Measurements from ENCODE around the gene APLP2. TPM values are rescaled to one million over a fixed set of nuclear protein-coding genes. Genes with fewer than 3 reads are reported as not detected.

APLP2 gene
- polyA plus RNA-seq, 1 donor from 2014 or later = 226 TPM

- Histone ChIP-seq H3K36me3 (ENCODE audit: insufficient read depth, low read length) (no peaks in the 10 kb centered on the region), H4K20me1 (ENCODE audit: insufficient read depth) (no peaks in the 10 kb centered on the region), H3K4me2 (ENCODE audit: low read length) (no peak overlapping the region), H3K27me3 (ENCODE audit: insufficient read depth, low read depth, low read length) (no peaks in the 10 kb centered on the region), H3K9me3 (ENCODE audit: low read length) (no peaks in the 10 kb centered on the region), H3F3A (ENCODE audit: insufficient read depth, low read length, poor library complexity, severe bottlenecking) (no peaks in the 10 kb centered on the region), H3K4me3 (ENCODE audit: low read length) (no peak overlapping the region), H3K9me2 (ENCODE audit: insufficient read depth, low read length) (no peaks in the 10 kb centered on the region), H3K9ac (ENCODE audit: low read length) (no peak overlapping the region), H2AFZ (ENCODE audit: low read depth, low read length) (no peak overlapping the region), H3K79me2 (replicated peaks; ENCODE audit: insufficient read depth, low read length) (no peaks in the 10 kb centered on the region), H3K27ac (ENCODE audit: low read length) (no peak overlapping the region)
- TF ChIP-seq POLR2AphosphoS5 (IDR thresholded peaks at IDR 0.05) (no peak), SMC3 (conservative IDR thresholded peaks at IDR 0.05; ENCODE audit: poor library complexity) (no peak), TAF1 (IDR thresholded peaks at IDR 0.05; ENCODE audit: low read depth) (no peak), REST (IDR thresholded peaks at IDR 0.05; ENCODE audit: borderline replicate concordance) (no peak), EZH2 (IDR thresholded peaks at IDR 0.05; ENCODE audit: borderline replicate concordance, insufficient read depth, low read length, poor library complexity, severe bottlenecking) (no peak), RAD21 (conservative IDR thresholded peaks at IDR 0.05) (no peak), MXI1 (conservative IDR thresholded peaks at IDR 0.05; ENCODE audit: poor library complexity, severe bottlenecking) (no peak), EP300 (conservative IDR thresholded peaks at IDR 0.05; ENCODE audit: poor library complexity, severe bottlenecking) (no peak)
- TF ChIP-seq, protein P1, sequence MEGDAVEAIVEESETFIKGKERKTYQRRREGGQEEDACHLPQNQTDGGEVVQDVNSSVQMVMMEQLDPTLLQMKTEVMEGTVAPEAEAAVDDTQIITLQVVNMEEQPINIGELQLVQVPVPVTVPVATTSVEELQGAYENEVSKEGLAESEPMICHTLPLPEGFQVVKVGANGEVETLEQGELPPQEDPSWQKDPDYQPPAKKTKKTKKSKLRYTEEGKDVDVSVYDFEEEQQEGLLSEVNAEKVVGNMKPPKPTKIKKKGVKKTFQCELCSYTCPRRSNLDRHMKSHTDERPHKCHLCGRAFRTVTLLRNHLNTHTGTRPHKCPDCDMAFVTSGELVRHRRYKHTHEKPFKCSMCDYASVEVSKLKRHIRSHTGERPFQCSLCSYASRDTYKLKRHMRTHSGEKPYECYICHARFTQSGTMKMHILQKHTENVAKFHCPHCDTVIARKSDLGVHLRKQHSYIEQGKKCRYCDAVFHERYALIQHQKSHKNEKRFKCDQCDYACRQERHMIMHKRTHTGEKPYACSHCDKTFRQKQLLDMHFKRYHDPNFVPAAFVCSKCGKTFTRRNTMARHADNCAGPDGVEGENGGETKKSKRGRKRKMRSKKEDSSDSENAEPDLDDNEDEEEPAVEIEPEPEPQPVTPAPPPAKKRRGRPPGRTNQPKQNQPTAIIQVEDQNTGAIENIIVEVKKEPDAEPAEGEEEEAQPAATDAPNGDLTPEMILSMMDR (IDR thresholded peaks at IDR 0.05; ENCODE audit: poor library complexity, severe bottlenecking) = no peak
Measured at GRCh38 chr11:130022799-130023198, 46.9 kb upstream of the APLP2 start.

DNA sequence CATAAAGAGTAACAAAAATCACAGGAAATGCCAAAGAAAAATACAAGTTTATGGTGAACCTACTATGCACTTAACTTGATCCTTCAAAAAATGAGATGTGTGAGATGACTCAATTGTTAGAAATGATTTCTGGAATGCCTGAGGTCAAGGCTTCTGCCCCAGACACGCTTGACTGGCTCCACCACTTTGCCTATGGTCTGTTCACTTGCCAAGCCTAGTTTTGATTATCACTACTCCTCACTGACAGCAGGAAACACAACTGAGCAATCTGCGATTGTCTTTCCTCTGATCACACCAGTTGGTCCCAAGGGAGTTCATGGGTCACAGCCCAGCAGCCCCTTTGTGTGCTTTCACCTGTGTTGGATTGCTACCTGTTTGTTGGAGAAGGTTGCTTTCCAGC lies 46.5 kb upstream of the APLP2 start:
- Histone ChIP-seq H3K9me2 (ENCODE audit: insufficient read depth, low read length) (no peaks in the 10 kb centered on the region), H3K9me3 (ENCODE audit: low read length) (no peaks in the 10 kb centered on the region), H3K79me2 (replicated peaks; ENCODE audit: insufficient read depth, low read length) (no peaks in the 10 kb centered on the region), H3F3A (ENCODE audit: insufficient read depth, low read length, poor library complexity, severe bottlenecking) (no peaks in the 10 kb centered on the region), H3K9ac (ENCODE audit: low read length) (no peak overlapping the region), H3K27me3 (ENCODE audit: insufficient read depth, low read depth, low read length) (no peaks in the 10 kb centered on the region), H3K4me3 (ENCODE audit: low read length) (no peak overlapping the region), H3K4me2 (ENCODE audit: low read length) (no peak overlapping the region), H4K20me1 (ENCODE audit: insufficient read depth) (no peaks in the 10 kb centered on the region), H2AFZ (ENCODE audit: low read depth, low read length) (no peak overlapping the region), H3K36me3 (ENCODE audit: insufficient read depth, low read length) (no peaks in the 10 kb centered on the region), H3K27ac (ENCODE audit: low read length) (no peak overlapping the region)
- TF ChIP-seq RAD21 (conservative IDR thresholded peaks at IDR 0.05) (no peak), POLR2AphosphoS5 (IDR thresholded peaks at IDR 0.05) (no peak), SMC3 (conservative IDR thresholded peaks at IDR 0.05; ENCODE audit: poor library complexity) (no peak), EP300 (conservative IDR thresholded peaks at IDR 0.05; ENCODE audit: poor library complexity, severe bottlenecking) (no peak), REST (IDR thresholded peaks at IDR 0.05; ENCODE audit: borderline replicate concordance) (no peak)
- TF ChIP-seq, protein P1 (IDR thresholded peaks at IDR 0.05; ENCODE audit: poor library complexity, severe bottlenecking) = no peak

All from neural cell (in vitro differentiated cells).